GM19099 (cell line): ENCODE data around the gene RHCE.

Experiments used
- POLR2A ChIP-seq: IDR thresholded peaks from 3 replicates; pipeline ENCODE4 v1.6.1; 2011; ENCODE audit warnings: low read depth; ENCODE audit not compliant: insufficient read length; ENCODE audit errors: extremely low read depth

RHCE gene

DNA sequence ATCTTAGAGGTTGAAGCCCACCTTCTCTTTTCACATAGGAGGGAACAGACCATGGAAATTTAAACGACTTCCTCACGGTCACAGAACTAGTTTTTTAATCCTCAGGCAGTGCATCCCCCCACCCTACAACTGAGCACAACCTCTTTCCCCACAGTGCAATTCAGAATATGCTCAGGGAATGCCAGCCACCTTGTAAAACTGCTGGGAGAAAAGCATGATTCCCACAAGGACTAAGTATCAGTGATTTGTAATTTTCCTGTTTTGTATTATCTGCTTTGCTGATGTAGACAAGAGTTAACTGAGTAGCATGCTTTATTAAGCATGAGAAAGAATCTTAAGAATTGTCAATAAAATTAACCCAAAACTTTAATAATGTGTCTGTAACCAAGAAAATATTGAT, 58.7 kb downstream of the RHCE start:
- no peak for TF ChIP-seq POLR2A

GRCh38 chr1:25360596-25361581, 59.7 kb downstream of the RHCE start:
- no peak for TF ChIP-seq POLR2A

DNA sequence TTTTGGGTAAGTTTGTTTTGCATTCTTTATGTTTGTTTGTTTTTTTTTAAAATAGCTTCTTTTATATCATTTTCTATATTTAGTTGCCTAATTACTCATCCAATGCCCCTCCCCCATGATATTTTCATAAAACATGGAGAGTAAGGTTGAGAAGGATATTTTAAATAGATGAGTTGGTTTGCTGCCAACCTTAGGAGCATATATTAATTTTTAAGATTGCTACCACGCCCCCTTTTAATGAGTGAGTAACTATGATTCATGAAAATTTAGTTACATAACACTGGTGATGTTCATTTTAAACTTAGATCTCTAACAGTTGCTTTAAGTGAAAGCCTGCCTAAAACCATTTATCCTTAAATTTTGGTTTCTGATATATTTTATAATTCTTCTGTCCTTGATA, 63.8 kb downstream of the RHCE start:
- no peak for TF ChIP-seq POLR2A

GRCh38 chr1:25356441-25356840, 64.2 kb downstream of the RHCE start:
- TF ChIP-seq POLR2A, result no peak

DNA sequence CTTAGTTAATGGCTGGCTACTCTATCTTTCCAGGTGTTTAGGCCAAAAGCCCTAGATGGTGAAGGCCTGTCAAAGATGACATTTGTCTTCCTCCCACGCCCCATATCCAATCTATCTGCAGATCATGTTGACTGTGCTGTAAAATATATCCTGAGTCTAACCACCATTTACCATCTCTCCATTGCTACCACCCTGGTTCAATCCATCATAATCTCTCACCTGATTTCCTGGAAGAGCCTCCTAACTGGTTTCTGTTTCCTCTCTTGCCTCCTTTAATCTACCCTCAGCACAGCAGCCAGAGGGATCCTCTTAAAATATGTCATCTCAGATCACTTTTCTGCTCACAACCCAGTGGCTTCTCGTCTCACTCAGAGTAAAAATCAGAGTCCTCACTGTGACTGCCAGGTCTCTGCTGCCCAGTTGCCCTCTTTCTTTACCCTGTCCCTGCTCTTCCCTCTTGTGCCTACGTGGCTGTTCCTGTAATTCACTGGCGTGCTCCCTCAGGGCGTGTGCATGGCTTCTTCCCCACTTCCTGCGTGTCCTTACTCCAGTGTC, 64.7 kb downstream of the RHCE start:
- no peak for TF ChIP-seq POLR2A

DNA sequence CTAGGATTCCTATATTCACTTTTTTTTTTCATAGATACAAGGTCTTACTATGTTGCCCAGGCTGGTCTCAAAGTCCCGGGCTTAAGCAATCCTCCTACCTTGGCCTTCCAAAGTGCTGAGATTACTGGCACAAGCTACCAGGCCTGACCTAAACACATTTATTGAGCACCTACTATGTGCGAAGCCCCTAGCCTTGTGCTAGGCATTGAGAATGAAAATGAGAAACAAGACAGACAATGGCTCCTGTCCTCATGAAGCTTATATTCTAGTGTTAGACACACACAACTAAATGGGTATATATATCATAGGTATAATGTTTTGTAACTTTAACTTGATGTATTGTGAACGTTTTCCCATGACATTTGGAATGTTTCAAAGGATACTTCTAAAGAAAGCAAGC, 71.0 kb downstream of the RHCE start:
- no peak for TF ChIP-seq POLR2A

DNA sequence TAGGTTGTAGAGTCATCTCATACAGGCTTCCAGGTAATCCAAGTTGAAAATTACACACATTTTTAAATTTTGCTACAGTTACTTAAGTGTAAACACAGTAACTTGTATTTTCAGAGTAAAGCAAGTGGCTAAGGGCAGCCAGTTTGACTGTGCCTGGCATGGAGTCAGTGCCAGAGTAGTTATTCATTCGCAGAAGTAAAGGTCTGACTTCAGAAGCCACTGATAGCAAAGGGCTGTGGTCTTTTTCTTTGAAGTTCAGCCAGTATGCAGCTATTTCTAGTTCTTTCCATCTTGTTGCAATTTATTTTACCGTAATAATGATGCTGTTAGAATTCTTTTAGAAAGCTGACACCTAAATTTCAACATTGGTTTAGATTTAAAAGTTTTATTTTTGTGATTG, 73.1 kb downstream of the RHCE start:
- no peak for TF ChIP-seq POLR2A

- TF ChIP-seq POLR2A, result no peak
Measured at GRCh38 chr1:25343872-25344271, 76.8 kb downstream of the RHCE start.

DNA sequence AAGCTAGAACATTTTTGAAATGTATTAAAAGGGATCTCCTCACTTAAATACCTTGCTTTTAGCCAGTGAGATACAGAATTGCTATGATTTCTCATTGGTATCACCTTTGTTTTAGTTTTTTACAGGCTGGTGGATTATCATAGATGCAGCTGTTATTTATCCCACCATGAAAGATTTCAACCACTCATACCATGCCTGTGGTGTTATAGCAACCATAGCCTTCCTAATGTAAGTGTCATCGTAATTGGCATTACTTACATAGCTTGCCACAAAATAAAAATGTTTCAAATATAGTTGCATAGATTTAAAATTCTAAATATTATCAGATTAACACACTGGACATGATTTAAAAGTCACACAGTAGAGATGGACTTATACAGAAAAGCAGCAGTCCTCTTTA, 77.8 kb downstream of the RHCE start:
- no peak for TF ChIP-seq POLR2A

DNA sequence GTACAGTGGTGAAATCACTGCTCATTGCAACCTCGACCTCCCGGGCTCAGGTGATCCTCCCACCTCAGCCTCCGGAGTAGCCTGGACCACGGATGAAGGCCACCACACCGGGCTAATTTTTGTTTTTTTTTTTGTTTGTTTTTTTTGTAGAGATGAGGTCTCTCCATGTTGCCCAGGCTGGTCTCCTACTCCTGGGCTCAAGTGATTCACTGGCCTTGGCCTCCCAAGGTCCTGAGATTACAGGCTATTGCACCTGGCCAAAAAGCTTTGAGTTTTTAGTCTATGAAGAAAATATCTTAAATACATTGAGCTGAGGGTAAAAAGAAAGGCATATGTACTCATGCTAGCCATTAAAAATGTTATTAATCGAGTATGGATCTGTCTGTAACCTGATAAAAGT, 78.9 kb downstream of the RHCE start:
- no peak for TF ChIP-seq POLR2A

DNA sequence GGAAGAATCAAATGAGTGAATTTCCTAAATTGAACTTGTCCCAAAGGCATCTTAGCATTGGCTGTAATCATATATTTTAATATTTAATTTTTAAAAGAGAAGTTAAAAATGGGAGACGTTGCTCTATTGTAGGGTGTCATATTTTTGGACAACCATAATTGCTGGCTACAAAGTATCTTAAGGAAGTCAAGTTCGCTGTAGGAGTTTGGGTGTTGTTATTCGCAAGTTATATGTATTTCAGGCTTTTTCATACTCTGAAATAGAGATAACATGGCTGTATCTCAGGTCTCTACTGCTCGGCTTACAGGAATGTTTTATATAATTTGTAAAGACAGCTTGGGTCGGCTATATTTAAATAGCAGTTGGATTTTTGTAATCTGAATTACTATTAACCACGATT, 81.6 kb downstream of the RHCE start:
- no peak for TF ChIP-seq POLR2A

DNA sequence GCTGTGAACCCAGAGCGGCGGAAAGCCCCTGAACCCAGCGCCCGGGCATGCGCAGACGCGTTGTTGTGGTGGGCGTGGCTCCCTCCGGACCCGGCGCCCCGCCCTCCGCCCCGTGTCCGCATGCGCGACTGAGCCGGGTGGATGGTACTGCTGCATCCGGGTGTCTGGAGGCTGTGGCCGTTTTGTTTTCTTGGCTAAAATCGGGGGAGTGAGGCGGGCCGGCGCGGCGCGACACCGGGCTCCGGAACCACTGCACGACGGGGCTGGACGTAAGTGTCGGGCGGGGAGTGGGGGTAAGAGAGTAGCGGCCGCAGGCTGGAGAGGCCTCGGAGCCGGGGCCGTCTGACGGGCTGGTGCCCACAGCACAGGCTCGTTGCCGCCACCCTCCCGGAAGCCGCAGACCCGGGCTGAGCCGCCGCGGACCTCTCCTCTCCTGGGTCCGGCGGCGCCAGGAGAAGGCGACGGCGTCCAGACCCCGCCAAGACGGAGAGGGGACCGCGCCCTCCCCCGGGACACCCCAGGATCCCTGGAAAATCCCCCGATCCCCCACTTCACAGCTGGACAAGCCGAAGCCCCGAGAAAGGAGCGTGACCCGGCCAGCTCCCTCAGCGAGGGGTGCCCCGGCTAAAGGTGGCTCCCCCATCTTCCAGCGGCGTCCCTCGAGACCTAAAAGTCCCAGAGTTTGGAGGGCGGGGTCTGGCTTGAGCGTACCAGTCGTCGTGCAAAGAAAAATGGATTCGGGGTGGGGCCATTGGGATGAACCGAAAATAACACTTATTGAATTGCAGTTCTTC, 82.2 kb downstream of the RHCE start, which contains the start of gene TMEM50A:
TSS of gene TMEM50A (plus strand) at position 147 of the 794 bp plus-strand sequence. CDS start 2,153 bp downstream, outside the sequence.
- TF ChIP-seq POLR2A, result peak; percentile 71

- peak; percentile 56 for TF ChIP-seq POLR2A
Measured at GRCh38 chr1:25337483-25338187, 83.0 kb downstream of the RHCE start.
